ENCODE measurements around the gene LDB2. TPM values are rescaled to one million over a fixed set of nuclear protein-coding genes. Genes with fewer than 3 reads are reported as not detected.

Gene LDB2
- total RNA-seq, 1 experiment from 2014 or later: 18.7 TPM

DNA sequence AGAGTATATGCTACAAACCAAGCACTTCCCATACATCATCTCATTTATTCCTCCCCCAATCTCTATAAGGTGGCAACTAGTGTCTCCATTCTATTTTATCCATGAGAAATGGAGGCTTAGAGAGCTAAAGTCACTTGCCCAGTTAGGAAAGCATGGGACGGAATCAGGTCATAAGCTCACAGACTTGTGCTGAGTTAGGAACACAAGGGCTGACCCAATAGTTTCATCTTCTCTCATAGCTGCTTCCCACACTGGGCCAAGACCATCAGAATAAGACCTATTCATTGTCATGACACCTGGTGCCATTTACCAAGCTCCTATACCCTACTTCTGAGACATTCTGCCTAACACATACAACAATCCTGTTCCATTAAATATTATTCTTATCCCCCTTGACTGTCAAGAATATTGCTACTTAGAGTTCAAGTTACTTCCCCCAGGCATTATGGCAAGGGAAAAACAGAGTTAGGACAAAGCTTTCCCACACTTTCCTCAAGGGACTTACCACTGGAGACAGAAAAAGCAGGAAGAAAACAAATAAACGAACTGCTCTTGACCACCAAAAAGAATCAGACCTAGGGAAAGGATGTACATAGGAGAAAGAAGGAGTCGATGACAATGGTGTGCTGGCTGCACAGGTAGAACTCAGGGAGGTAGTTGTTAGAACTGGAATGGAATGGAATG, 167.8 kb downstream of the LDB2 start:
- no peak for DNase-seq
- H3K36me3 ChIP-seq: no peaks in the 10 kb centered on the region
- no peaks in the 10 kb centered on the region for H3K9me3 ChIP-seq
- no peaks in the 10 kb centered on the region for H3K27me3 ChIP-seq
- H3K4me3 ChIP-seq: no peak overlapping the region

DNA sequence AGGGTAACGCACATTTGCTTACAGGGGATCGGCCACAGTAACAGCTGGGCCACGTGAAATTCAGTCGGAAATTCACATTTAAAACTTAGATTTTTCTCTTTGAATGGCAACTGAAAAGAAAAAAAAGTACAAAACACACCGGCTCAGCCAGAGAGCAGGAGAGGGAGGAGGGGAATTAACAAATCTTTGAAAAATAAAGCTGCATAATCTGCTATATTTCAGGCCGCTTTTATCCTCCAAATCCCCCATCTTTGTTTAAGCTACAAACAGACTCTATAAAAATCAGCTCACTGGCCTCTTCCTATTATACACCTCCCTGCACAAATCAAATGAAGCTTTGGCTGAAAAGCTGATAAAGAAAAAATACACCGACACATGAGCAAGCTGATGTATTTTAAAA, 169.1 kb downstream of the LDB2 start:
- Histone ChIP-seq H3K9me3 (no peaks in the 10 kb centered on the region), H3K27me3 (no peaks in the 10 kb centered on the region), H3K4me3 (no peak overlapping the region), H3K36me3 (no peaks in the 10 kb centered on the region)
- DNase-seq: no peak

DNA sequence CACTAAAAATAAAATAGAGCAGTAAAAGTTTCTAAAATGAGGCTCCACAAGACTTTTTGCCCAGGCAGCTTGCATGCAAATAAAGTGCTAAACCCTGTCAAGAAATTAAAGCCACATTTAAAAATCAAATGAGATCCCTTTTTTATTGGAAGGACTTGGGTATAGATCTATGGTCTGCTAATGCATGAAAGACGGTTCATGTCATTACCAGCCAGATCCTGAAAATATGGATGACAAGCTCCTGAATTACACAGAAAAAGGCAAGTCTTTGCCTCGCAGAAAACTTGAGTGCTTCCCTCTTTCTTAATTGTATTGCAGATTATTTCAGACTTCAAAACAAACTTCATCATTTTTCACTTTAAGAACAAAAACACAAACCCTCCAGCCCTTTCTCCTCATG, 169.6 kb downstream of the LDB2 start:
- H3K4me3 ChIP-seq: no peak overlapping the region
- H3K36me3 ChIP-seq: no peaks in the 10 kb centered on the region
- DNase-seq: no peak
- no peaks in the 10 kb centered on the region for H3K9me3 ChIP-seq
- H3K27me3 ChIP-seq: no peaks in the 10 kb centered on the region

DNA sequence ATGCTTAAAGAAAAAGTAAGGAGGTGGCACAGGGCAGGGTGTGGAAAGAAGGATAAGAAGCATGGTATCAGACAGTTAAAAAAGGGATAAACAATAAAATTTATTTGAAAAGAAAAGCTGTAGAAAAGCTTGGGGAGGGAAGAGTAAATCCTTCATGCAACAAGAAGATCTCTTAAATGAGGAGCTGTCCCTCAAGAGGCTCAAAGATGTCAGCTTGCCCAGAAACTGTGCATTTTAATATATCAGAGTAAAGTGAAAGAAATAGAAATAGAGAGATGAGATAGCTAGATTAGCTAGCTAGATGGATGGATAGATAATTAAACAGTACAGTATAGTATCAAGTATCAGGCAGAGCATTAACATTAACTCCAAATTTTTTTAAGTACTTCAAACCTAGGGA, 170.3 kb downstream of the LDB2 start:
- no peaks in the 10 kb centered on the region for H3K9me3 ChIP-seq
- DNase-seq: no peak
- no peak overlapping the region for H3K4me3 ChIP-seq
- no peaks in the 10 kb centered on the region for H3K36me3 ChIP-seq
- no peaks in the 10 kb centered on the region for H3K27me3 ChIP-seq

DNA sequence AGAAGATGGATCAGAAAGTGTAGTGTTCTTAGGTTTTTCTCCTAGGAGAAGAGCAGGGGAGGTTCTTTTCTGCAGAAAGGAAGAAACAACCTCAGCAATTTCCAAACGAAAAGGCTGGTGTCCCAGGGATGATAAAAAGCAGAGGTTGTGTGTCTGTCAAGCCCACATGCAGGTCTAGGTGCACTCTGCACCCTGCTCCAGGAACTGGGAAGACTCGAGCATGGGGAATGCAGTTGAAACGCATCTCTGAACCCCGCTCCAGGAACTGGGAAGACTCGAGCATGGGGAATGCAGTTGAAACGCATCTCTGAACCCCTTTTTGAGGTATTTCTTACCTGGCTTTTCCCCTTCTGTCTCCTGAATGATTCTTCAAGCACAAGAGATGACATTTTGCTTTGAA, 171.2 kb downstream of the LDB2 start:
- Histone ChIP-seq H3K9me3 (no peaks in the 10 kb centered on the region), H3K4me3 (no peak overlapping the region), H3K36me3 (no peaks in the 10 kb centered on the region), H3K27me3 (no peaks in the 10 kb centered on the region)
- DNase-seq: no peak

DNA sequence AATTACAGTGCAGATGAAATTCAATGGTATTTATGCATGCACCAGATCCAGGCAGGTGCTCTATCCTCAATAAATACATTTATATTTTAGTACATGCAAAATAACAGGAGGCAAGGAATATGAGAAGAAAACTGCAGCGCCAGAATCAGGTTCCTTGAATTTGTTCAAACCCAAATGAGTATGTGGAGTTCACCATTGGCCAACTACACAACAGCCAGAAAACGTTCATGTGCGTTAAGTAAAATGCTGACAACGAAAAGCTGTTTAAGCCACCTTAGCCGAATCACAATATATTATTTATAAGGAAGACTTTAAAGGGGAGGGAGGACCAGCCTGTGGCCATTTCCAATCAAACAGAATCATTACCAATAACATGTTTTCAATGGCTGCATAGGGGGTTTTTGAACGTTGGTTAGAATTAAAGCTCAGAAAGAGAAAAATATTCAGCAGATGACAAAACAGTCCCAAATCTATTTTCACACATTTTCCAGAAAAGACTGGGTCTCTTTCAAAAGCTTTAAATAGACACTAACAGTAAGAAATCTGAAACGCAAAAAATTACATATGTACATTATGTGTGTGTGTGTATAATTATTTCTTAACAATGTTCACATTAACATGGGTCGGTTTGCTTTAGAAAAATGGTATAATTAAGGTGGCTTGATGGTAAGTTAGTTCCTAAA, 171.9 kb downstream of the LDB2 start:
- Histone ChIP-seq H3K27me3 (no peaks in the 10 kb centered on the region), H3K36me3 (no peaks in the 10 kb centered on the region), H3K4me3 (no peak overlapping the region), H3K9me3 (no peaks in the 10 kb centered on the region)
- DNase-seq: no peak

DNA sequence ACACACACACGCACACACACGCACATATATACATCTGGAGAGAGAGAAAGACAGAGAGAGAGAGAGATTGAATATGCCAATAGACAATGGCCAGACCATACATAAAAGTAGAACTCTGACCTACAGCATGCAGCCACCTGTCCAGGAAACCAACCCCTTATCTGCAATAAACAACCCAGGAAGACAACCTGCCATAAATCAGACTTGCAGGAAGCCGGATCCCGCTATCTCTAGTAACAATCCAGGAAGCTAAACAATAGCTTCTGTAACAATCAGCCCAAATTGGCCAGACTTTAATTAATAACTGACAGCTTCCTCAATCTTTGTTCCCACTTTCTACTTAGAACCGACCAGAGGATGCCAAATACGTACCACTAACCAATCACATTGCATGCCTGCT, 173.2 kb downstream of the LDB2 start:
- DNase-seq: no peak
- Histone ChIP-seq H3K36me3 (no peaks in the 10 kb centered on the region), H3K4me3 (no peak overlapping the region), H3K27me3 (no peaks in the 10 kb centered on the region), H3K9me3 (no peaks in the 10 kb centered on the region)

DNA sequence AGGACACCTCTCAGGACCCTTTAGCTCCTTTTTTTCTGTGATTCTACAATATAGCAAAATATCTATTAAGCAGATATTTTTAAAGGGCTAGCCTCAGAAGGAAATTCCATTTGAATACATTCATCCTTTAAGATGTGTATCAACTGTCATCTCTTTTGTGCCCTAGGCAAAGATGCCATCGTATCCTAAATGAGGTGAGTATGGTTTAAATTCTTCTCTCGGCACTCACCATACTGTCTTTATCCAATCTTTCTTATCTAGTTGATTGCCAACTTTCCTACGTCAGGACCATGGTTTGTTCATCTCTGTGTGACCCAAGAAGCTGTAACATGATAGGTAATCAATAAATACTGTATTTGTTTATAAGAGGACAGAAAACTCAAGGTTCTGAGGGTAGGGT, 176.0 kb downstream of the LDB2 start:
- peaks cover 2% of the 10 kb centered on the region; the same call in 1 of the 2 replicates for H3K36me3 ChIP-seq
- no peak overlapping the region for H3K4me3 ChIP-seq
- DNase-seq: no peak
- H3K9me3 ChIP-seq: no peaks in the 10 kb centered on the region
- no peaks in the 10 kb centered on the region for H3K27me3 ChIP-seq

DNA sequence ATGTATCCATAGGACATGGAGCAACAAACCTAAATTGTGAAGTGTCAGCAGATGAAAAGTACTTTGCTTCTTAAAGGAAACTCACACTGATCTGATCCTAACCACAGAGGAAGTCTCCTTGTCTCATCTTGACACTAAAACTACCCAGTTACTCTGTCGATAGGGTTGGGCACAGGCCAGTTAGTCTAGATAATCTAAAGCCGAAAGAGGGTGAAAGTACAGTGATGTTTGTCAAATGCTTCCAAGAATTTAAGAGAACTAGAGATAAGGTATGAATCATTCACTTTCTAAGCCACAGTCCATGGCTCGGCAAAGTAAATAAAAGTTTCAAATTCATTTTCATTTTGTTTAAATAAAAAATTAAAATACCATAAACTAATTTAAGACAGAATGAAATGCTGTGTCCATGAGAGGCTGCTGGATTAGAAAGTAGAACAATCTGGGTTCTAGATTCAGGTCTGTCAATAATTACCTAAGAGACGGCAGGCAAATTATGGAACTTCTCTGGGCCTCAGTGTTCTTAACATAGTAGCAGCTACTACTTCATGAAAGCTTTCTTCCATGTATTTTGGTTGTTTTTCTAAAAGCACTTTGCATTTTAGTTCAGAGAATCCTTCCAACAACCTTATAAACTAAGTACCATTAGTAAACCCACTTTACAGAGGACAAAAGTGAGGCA, 176.7 kb downstream of the LDB2 start:
- peaks cover 2% of the 10 kb centered on the region; the same call in 1 of the 2 replicates for H3K36me3 ChIP-seq

DNA sequence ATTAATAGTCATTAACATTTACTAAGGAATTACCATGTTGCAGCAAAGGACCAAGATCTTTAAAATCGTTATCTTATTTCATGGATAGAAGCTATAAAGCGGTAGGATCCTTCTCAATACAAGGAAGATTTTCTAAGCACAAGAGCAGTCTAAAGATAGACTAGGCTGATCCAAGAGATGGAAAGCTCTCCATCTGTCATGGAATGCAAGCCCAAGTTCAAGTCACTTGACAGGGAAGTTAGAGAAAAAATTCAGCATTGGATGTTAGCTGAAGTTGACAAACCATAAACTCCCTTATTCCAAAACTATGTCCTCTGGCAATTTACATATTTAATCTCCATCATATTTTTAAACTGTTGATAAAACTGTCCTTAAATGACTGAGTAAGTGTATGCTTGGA, 177.7 kb downstream of the LDB2 start:
- H3K9me3 ChIP-seq: no peaks in the 10 kb centered on the region
- DNase-seq: no peak
- H3K4me3 ChIP-seq: no peak overlapping the region
- peaks cover 2% of the 10 kb centered on the region; the same call in 1 of the 2 replicates for H3K36me3 ChIP-seq
- H3K27me3 ChIP-seq: no peaks in the 10 kb centered on the region

More for the DNA sequence above, 176.7 kb downstream of the LDB2 start:
- Histone ChIP-seq H3K4me3 (no peak overlapping the region), H3K9me3 (no peaks in the 10 kb centered on the region), H3K27me3 (no peaks in the 10 kb centered on the region)
- peak; percentile 54 for DNase-seq

DNA sequence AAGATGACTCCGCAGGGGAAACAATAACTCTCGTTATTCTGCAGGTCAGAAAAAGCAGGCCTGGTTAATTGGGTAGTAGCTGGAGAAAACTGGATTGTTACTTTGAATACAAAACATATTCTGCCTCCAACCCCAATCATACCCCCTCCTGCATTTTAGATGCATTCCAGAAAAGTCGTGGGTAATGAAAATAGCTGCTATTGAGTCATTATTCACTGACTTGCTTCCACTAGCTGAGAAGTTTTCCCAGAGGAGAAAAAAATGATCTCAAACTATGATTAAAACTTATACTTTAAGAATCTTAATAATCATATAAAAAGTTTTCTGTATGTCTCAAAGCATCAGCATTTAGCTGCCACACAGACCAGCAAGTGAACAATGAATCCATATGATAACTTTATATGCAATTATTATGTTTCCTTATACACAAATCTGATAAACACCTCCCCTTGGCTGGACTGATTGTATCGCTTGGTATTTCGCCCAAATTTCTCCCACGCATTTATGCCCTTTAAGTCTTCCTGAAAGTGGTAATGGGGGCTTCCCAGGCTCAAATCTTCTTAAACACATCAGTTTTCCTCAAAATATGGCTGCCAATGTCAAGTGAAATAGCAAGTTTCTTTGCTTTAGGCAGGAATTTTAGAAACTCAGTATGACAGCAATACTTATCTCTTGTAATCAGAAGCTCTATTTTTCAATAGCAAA, 181.0 kb downstream of the LDB2 start:
- Histone ChIP-seq H3K4me3 (no peak overlapping the region), H3K27me3 (no peaks in the 10 kb centered on the region), H3K9me3 (no peaks in the 10 kb centered on the region), H3K36me3 (peaks cover 2% of the 10 kb centered on the region; the same call in 1 of the 2 replicates)
- DNase-seq: no peak

DNA sequence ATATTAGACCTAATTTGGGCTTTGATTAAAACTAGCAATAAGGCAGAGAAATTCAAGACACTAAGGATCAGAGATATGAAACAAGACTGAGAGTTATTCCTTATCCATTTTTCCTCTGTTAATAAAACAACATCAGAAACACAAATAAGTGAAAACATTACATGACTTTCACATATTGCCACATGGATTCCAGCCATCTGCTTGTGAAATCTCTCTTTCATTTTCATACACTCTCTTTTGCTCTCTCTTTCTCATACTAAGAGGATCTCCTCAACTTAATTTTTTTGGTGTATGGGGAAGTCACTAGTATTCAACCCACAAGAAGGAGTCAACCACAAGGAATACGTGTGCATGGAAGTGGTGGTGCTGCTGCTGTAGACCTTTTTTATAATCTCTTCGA, 183.0 kb downstream of the LDB2 start:
- no peaks in the 10 kb centered on the region for H3K9me3 ChIP-seq
- H3K36me3 ChIP-seq: peaks cover 2% of the 10 kb centered on the region; the same call in 1 of the 2 replicates
- no peak overlapping the region for H3K4me3 ChIP-seq
- DNase-seq: no peak
- H3K27me3 ChIP-seq: no peaks in the 10 kb centered on the region

DNA sequence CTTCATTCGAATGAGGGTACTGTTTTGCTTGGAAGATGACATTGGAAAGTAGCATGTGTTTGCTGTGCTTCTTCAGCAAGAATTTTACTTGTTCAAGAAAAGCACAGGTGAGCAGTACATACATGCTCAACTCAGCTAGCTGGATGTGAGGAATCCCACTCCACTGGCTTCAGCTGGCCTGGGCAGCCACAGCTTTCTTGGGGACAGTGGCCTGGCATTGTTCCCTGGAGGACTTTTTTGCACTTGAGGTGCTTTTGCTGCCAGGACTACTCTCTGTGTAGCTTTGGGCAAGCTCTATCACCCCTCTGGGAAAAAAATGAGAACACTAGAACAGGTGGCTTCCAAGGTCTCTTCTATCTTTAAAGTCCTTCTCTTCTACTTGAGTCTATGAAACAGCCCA, 184.3 kb downstream of the LDB2 start:
- H3K9me3 ChIP-seq: no peaks in the 10 kb centered on the region
- H3K36me3 ChIP-seq: peaks cover 2% of the 10 kb centered on the region; the same call in 1 of the 2 replicates
- no peak for DNase-seq
- no peak overlapping the region for H3K4me3 ChIP-seq
- no peaks in the 10 kb centered on the region for H3K27me3 ChIP-seq

DNA sequence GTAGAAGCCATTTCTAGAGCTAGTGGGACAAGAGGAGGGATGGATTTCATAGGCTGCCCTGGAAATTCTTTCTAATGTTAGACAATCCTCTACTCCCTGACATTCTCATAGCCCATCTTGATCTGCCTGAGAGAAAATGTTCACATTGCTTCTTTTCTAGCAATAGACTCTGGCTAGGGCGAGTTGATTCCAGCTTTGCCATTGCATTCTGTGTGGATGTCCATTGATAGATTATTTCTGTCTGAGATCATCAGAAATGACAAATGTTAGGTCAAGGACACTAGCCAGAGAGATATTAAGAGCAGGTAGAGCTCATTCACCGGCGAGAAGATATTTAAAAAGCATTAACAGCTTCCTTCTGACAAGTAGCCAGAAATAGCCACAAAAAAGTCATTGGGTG, 184.7 kb downstream of the LDB2 start:
- no peaks in the 10 kb centered on the region for H3K9me3 ChIP-seq
- DNase-seq: no peak
- H3K36me3 ChIP-seq: no peaks in the 10 kb centered on the region
- no peaks in the 10 kb centered on the region for H3K27me3 ChIP-seq
- H3K4me3 ChIP-seq: no peak overlapping the region

DNA sequence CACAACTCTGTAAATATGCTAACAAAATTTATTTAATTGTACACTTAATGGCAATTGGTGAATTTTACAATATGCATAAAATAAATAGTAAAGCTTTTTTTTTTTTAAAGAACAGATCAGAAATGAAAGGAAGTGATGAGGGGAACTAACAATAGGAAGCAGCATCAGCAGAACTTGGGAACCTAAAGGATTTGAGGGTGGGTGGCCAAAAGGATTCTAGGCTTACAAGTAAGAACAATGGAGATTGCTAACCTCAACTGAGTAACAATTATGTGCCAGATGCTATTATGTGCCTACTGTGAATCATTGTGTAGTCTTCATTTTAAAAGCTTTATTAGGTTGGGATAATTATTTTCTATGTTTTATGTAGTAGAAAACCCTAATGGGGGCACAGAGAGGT, 185.2 kb downstream of the LDB2 start:
- Histone ChIP-seq H3K9me3 (no peaks in the 10 kb centered on the region), H3K27me3 (no peaks in the 10 kb centered on the region), H3K36me3 (no peaks in the 10 kb centered on the region), H3K4me3 (no peak overlapping the region)
- no peak for DNase-seq

DNA sequence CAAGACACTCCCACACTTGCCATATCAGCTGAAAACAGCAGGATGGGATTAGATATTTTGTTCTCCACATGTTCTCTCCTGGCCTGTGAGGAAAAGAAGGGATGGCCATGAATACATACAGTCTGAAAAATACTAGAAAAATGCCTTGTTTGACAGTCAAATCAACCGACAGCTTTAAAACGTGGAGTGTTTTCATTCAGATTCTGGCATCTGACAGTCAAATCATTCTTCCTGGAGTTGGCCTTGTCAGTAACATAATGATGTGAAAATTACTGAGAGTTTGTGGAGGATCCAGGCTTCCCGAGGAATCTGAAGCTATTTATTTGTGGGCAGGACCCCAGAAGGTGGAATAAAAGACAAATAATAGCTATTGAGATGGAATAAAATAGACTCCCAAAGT, 188.2 kb downstream of the LDB2 start:
- no peak overlapping the region for H3K4me3 ChIP-seq
- H3K27me3 ChIP-seq: no peaks in the 10 kb centered on the region
- no peak for DNase-seq
- H3K36me3 ChIP-seq: no peaks in the 10 kb centered on the region
- no peaks in the 10 kb centered on the region for H3K9me3 ChIP-seq

DNA sequence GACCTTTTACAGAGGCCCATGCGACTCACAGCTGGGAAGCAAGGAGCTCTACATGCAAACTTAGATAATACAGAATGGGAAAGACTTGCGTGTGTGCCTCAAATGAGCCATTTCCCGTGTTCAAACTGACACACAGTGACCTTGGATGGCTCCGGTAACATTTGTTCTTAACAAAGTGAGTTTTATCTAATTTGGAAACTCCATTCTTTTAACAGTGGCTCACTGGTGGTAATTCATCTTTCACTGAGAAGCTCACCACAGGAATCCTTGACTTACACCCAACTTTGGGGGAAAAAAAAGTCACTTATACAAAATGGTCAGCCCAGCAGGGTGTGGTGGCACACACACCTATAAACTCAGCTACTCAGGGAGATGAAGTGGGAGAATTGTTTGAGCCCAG, 190.6 kb downstream of the LDB2 start:
- Histone ChIP-seq H3K27me3 (no peaks in the 10 kb centered on the region), H3K9me3 (no peaks in the 10 kb centered on the region), H3K4me3 (no peak overlapping the region), H3K36me3 (no peaks in the 10 kb centered on the region; the same call in 1 of the 2 replicates)
- DNase-seq: no peak
